ENCODE measurements around the gene ZNF106.

Gene ZNF106

GRCh38 chr15:42471002-42471401 is 19.9 kb downstream of the ZNF106 start:
- no peak for DNase-seq

DNA sequence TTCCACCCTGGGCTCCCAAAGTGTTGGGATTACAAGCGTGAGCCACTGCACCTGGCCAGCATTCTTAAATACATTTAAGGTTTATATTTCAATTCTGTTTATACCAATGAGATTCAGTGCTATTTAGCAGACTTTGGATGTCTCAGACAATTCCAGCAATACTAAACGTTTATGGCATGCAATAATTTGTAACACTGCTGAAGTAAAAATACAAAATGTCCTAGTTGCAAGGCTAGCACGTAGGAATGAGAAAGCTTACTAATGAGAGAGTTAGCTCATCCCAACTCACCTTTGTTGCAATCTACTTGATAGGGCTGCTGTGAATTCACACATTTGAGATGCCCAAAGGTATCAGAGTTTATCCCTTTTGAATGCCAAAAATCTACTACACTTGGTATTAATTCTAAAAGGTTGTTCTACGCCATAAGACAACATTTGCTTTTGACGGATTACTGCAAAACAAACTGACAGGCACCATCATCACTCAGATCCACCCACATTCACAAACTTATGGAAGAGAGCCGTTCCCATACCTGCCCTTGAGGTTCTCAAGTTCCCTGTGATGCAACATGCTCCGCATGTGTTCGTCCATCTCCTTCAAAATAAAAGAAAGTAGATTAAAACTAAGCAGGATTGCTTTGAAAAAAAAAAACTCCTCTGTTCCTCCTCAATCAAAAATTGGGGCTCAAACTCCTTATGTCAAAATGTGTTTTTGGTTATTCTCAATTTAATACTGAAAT is 25.3 kb downstream of the ZNF106 start:
- DNase-seq: no peak

GRCh38 chr15:42461261-42461660 is 29.7 kb downstream of the ZNF106 start:
- no peak for DNase-seq

DNA sequence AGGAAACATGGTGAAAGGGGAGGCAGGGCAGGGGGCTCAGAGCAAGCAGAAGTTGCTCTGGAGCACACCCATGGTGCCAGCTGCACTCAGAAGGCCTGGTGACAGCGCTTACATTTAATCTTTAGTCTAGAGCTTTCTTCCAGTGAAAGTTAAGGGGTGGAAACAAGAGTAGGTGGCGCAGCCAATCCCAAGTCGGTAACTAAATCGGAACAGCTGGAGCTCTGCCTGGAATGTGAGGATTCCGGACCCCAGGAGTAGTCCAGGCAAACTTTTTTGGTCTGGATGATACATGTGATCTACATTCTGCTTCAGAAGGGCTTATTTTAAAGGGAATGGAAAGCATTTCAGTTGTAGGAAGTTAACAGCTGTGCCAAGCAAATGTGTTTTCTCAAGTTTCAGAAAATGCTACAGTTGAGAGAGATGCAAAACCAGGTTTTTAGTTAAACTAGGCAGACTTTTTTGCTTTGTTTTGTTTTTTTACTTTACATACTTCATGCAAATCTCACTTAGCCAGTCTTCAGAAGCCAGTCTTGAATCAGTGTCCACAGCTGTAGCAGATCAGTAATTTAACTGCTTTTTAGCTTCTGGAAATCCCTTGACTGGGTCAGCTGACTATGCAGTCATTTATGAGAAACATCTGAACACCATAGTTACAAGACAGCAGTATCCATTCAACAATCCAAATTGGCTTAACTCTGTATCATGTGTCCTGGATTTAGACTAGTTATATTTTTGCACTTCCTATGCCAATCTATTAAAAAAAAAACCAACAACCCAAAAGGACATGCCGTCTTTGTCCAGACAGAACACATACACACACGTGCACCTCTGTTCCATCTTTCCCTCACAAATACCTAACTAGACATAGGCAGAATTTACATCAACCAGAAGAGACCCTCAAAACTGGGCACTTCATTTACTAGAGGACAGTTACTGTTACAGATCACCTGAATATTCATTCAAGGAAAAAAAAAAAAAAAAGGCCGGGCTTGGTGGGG is 33.2 kb downstream of the ZNF106 start:
- no peak for DNase-seq

GRCh38 chr15:42456971-42457370 is 34.0 kb downstream of the ZNF106 start:
- DNase-seq: no peak

- DNase-seq: no peak
Observed at GRCh38 chr15:42456531-42456930, 34.4 kb downstream of the ZNF106 start.

GRCh38 chr15:42453826-42454225 is 37.1 kb downstream of the ZNF106 start:
- DNase-seq: no peak

- no peak for DNase-seq
Observed at GRCh38 chr15:42450425-42450790, 40.5 kb downstream of the ZNF106 start.

DNA sequence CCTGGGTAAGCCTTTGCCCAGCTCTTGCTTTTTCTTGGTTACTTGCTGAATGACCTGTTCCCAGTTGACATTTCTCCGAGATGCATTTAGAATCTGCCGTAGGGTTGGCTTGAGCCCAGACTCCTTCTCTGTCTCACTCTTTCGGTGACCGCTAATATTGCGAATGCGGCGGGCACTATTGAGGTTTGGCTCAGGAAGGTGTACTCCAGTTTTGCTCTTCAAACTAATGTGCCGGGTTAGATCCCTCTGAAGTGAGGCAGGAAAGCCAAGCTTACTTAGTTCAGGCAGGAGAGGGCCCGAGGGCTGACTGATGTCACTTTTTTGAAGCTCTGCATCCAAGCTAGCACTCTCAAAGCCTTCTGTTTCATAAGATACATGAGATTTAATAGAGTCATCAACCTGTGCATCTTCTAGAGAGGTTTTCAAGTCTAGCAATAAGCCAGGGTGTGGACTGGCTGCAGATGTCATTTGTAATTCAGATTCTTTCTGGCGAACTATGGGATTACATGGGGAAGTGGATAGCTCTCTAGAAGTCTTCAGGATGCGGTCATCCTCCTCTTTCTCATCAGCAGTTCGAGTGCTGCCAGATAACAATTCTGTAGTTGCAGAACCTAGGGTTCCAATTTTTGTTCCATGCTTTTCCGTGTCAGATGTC is 41.0 kb downstream of the ZNF106 start:
- no peak for DNase-seq

DNA sequence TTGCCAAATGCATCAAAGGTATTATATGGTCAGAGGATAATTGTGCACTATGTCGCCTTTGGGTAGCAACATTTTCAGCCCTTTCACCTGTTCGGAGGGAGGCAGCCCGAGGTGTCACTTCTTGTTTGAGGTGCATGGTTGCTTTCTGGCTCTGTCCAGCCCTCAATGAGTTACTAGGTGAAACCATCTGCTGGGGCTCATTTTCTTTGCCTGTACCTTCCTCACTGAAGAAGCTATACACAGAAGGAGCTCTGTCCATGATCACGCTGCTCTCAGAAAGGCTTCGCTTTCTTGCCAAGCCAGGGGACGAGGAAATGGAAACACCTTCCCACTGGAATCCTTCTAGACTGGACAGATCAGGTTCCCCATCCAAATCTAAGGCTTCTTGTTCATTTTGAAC is 42.7 kb downstream of the ZNF106 start:
- DNase-seq: no peak

DNA sequence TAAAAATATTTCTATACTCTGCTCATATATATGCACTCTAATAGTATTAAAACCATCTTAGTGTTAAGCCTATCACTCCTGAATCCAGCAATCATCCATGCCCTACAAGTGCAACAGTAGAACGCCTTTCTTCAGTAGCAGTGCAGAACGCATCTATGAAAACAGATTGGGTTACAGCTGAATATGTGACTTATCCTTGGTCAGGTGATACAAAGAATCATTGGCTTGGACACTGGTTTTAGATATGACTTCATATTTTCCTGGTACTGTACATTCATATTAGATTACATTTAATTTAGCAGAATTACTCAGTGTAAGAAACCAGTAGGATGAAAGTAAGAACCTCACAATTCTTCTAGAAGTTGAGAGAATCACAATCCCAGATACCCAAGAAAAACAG is 43.3 kb downstream of the ZNF106 start:
- DNase-seq: no peak

DNA sequence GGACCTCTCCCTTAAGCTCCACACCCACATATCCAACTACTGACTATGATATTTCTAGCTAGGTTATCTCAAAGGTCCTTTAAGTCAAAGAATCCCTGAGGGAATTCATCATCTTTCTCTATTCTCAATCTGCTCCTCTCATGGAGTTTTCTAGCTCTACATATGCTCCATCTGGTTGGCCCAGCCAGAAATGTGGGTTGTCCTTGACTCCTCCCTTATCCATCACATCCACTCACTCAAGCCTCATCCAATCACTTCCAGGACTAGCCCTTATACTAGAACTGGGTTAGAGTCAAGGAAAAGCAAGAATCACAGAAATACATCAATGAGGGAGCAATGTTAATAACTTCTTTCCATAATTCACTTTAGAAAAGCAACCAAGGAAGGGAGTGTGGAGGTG is 45.4 kb downstream of the ZNF106 start:
- DNase-seq: no peak

GRCh38 chr15:42444415-42445063 is 46.4 kb downstream of the ZNF106 start:
- DNase-seq: no peak

DNA sequence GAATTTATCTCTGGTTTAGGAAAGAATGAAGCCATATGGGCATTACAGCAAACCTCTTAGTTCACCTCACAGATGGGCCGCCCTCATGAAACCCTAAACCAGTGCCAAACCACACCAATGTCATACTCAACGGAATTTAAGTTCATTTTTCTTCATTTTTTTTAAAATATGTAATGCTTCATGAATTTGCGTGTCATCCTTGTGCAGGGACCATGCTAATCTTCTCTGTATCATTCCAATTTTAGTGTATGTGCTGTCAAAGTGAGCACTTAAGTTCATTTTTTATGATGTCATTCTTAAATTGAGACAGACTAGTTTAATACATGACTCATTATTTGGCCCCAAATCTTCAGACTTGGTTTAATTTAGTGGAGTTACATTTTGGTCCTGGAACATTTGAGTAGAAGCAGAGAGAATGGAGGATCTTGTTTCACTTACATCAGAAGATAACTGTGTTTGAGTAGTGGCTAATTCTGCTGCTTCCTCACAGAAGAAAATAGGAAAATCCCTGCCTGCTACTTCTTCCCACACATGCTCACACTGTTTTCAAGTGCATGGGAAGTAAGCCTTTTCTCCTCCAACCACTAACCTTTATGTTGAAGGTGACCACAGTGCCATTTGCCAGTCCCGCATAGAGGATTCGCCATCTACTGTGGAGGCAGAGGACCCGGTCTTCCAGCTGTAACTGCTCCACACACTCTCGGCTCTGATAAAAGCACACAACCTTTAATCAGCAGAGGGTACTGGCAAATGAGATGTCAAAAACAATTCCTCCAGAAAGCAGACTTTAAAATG is 63.3 kb downstream of the ZNF106 start:
- no peak for DNase-seq

GRCh38 chr15:42421376-42421775 is 69.6 kb downstream of the ZNF106 start:
- DNase-seq: no peak

DNA sequence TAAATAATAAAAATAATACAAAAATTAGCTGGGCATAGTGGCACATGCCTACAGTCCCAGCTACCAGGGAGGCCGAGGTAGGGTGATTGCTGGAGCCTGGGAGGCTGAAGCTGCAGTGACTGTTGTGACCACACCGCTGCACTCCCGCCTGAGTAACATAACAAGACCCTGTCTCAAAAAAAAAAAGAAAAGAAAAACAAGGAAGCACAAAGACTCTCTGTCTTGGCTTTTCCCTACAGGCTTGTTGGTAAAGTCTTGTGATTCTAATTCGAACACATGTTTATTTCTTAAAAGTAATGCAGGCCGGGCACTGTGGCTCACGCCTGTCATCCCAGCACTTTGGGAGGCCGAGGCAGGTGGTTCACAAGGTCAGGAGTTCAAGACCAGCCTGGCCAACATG is 71.6 kb downstream of the ZNF106 start:
- DNase-seq: no peak

GRCh38 chr15:42413920-42414319 is 77.0 kb downstream of the ZNF106 start:
- DNase-seq: no peak

- DNase-seq: no peak
Observed at GRCh38 chr15:42411884-42412283, 79.1 kb downstream of the ZNF106 start.

DNA sequence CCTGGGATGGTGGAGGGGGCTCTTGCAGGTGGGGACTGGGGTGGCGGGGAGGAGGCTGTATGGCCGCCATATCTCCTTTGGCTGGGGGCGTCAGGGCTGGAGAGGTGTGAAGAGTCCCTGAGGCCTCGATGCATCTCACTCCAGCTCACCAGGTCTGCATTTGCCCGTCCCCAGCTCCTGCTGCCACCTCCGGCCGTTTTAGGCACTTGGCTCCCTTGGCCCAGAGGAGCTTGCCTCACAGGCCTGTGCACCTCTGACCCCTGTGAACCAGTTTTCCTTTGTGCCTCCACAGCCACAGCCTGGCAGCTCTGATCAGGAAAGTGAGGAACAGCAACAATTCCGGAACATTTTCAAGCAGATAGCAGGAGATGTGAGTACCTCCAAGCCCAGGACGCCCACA is 81.9 kb downstream of the ZNF106 start:
- DNase-seq: no peak

DNA sequence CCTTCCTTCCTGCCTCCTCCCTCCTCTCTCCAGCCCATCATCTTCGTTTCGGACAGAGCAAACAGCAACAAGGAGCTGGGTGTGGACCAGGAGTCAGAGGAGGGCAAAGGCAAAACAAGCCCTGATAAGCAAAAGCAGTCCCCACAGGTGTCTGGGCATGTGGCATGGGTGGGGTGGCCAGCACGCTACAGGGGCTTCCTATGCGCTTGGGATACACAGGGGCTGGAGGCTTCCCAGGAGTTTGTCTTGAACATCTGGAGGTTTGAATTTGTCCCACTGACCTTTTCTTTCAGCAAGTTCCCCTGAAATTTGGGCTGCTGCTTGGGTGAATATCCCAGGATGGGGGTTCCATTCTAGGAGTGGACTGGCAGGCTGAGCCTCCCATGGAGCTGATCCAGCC is 82.8 kb downstream of the ZNF106 start:
- DNase-seq: no peak

DNA sequence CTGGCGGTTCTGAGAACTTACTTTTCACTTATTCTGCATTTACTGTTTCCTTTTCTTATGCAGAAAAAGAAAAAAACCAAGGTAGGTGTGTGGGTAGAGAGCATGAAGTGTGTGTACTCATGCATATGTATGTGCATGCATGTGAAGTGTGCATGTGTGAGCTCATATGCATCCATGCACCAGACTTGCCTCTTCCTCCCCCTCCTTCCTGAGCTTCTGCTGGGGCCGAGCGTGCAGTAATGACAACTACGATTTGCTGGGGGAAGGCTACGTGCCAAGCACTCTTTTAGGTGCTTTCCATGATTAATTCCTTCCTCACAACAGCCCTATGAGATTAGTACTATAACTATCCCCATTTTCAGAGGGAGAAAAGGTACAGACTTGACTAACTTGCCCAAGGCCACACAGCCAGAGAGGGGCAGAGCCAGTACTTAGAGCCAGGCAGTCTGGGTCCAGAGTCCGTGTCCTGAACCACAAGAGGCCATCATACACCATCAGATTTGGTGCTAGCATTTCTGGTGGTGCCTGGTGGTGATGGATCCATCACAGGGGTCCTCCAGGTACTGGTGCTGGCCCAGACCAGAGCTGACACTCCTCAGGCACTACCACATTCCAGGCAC is 85.0 kb downstream of the ZNF106 start:
- DNase-seq: no peak
